A204.1 (cell line): ENCODE measurements around the gene JPT2.
"Not testable (repeated sequence)": the region's sequence is repeated elsewhere in the genome, so short reads cannot be mapped to it uniquely, and the experiment has no call there.

Source experiments
- FAIRE-seq: peaks from 2 replicates; lab custom pipeline; 2012; peaks lifted over from hg19 to GRCh38; lab: Jason Lieb, UNC

Gene JPT2

GRCh38 chr16:1708768-1709180, 30.7 kb downstream of the JPT2 start:
- no peak for FAIRE-seq

- no peak for FAIRE-seq
These were observed 31.3 kb downstream of the JPT2 start for GRCh38 chr16:1709356-1709755.

GRCh38 chr16:1710811-1711507, 32.9 kb downstream of the JPT2 start:
- no peak for FAIRE-seq

- no peak for FAIRE-seq
These were observed 34.7 kb downstream of the JPT2 start for GRCh38 chr16:1712791-1713261.

GRCh38 chr16:1713331-1713730, 35.3 kb downstream of the JPT2 start:
- FAIRE-seq = no peak

- FAIRE-seq = no peak
These were observed 35.9 kb downstream of the JPT2 start for GRCh38 chr16:1713933-1714332.

GRCh38 chr16:1715220-1715619, 37.1 kb downstream of the JPT2 start:
- FAIRE-seq = no peak

- not testable (repeated sequence) for FAIRE-seq
These were observed 40.2 kb downstream of the JPT2 start for GRCh38 chr16:1718236-1718635.

- FAIRE-seq = not testable (repeated sequence)
These were observed 41.6 kb downstream of the JPT2 start for GRCh38 chr16:1719559-1720229.

GRCh38 chr16:1721372-1721771, 43.3 kb downstream of the JPT2 start:
- FAIRE-seq = no peak

GRCh38 chr16:1723450-1724147, 45.5 kb downstream of the JPT2 start:
- peak; percentile 61 for FAIRE-seq

- no peak for FAIRE-seq
These were observed 46.4 kb downstream of the JPT2 start for GRCh38 chr16:1724491-1724890.

GRCh38 chr16:1726661-1727502, 48.8 kb downstream of the JPT2 start:
- no peak for FAIRE-seq

GRCh38 chr16:1727651-1728624, 49.9 kb downstream of the JPT2 start:
- no peak for FAIRE-seq

- FAIRE-seq = no peak
These were observed 50.9 kb downstream of the JPT2 start for GRCh38 chr16:1729026-1729425.

GRCh38 chr16:1729445-1729844, 51.4 kb downstream of the JPT2 start:
- no peak for FAIRE-seq

- FAIRE-seq = no peak
These were observed 53.0 kb downstream of the JPT2 start for GRCh38 chr16:1731073-1731472.

- FAIRE-seq = no peak
These were observed 53.5 kb downstream of the JPT2 start for GRCh38 chr16:1731603-1732002.

GRCh38 chr16:1732071-1732470, 54.0 kb downstream of the JPT2 start:
- FAIRE-seq = no peak

GRCh38 chr16:1732551-1732987, 54.5 kb downstream of the JPT2 start:
- FAIRE-seq = not testable (repeated sequence)

GRCh38 chr16:1734123-1734522, 56.0 kb downstream of the JPT2 start:
- no peak for FAIRE-seq
